ENCODE results near the gene EML6. TPM values are rescaled to one million over a fixed set of nuclear protein-coding genes. Genes with fewer than 3 reads are reported as not detected.
A peak's percentile ranks its signal among the peaks of the same experiment; 100 is the strongest.

The EML6 gene
- polyA plus RNA-seq, 2 of the 4 experiments (the other 2 are of a cell fraction) = 1.4 to 1.5 TPM

- TF ChIP-seq MYC (IDR thresholded peaks at IDR 0.05; ENCODE audit: borderline replicate concordance, low read length) (no peak), CBX2 (IDR thresholded peaks at IDR 0.05; ENCODE audit: borderline replicate concordance, low read depth) (no peak), NR3C1 (IDR thresholded peaks at IDR 0.05) (no peak), HES2 (IDR thresholded peaks at IDR 0.05) (no peak), HDAC2 (IDR thresholded peaks at IDR 0.05) (no peak), NPAS2 (CRISPR knock-in tag; IDR thresholded peaks at IDR 0.05; ENCODE audit: borderline replicate concordance) (no peak)
- TF ChIP-seq, protein P1, sequence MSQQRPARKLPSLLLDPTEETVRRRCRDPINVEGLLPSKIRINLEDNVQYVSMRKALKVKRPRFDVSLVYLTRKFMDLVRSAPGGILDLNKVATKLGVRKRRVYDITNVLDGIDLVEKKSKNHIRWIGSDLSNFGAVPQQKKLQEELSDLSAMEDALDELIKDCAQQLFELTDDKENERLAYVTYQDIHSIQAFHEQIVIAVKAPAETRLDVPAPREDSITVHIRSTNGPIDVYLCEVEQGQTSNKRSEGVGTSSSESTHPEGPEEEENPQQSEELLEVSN (IDR thresholded peaks at IDR 0.05; ENCODE audit: borderline replicate concordance, low read depth) = no peak
- TF ChIP-seq, protein P2, sequence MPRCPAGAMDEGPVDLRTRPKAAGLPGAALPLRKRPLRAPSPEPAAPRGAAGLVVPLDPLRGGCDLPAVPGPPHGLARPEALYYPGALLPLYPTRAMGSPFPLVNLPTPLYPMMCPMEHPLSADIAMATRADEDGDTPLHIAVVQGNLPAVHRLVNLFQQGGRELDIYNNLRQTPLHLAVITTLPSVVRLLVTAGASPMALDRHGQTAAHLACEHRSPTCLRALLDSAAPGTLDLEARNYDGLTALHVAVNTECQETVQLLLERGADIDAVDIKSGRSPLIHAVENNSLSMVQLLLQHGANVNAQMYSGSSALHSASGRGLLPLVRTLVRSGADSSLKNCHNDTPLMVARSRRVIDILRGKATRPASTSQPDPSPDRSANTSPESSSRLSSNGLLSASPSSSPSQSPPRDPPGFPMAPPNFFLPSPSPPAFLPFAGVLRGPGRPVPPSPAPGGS (IDR thresholded peaks at IDR 0.05) = no peak
- Histone ChIP-seq H3K4me3 (no peak overlapping the region), H3K4me1 (peaks cover 13% of the 10 kb centered on the region), H3K4me2 (no peak overlapping the region), H3K9me3 (no peaks in the 10 kb centered on the region), H3K27ac (no peak overlapping the region)
- no peak for ATAC-seq
- DNase-seq (ENCODE audit: low read depth in 1 of 2, low spot score in 1 of 2) = no peak
- no peak for FAIRE-seq
- POLR2A ChIA-PET = no interaction called here
- WGBS (ENCODE audit: missing lambda C conversion rate) = 94% methylated on average over 6 of the region's 6 CpGs
- CTCF ChIA-PET = interaction anchor here (1.3 kb wide), 1 partner anchor 49 kb away, joined by 5 read pairs; no protein-coding TSS in a partner anchor
Measured at GRCh38 chr2:54949431-54949830, 226.0 kb downstream of the EML6 start.

DNA sequence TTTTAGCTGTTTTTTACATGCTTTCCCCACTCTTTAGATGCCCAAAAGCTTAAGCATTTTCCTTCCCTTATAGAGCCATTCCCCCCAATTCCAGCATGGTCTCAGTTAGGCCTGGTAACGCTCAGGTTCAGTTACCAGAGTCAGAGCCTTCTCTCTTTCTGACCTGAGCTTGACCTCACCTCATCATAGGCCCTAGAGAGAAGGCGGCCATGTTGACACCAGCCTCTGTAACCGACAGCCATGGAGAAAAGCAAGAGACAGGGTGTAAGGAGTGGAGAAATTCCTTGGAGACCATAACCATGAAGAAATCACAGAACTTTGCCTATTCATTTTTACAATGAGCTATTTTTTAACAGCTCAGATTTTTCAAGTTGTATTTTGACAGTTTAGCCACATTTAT is 227.3 kb downstream of the EML6 start:
- no peak overlapping the region for H3K4me3 ChIP-seq
- no peak for FAIRE-seq
- POLR2A ChIA-PET = no interaction called here
- ATAC-seq = no peak
- H3K27ac ChIP-seq = no peak overlapping the region
- CTCF ChIA-PET = interaction anchor here (0.6 to 1.8 kb wide), 7 partner anchors 9 to 285 kb away, joined by 3 to 5 read pairs (median 3); no protein-coding TSS in a partner anchor
- TF ChIP-seq KDM1A (IDR thresholded peaks at IDR 0.05; ENCODE audit: low read depth) = no peak
- TF ChIP-seq FOSL2 (IDR thresholded peaks at IDR 0.05) = no peak
- TF ChIP-seq FOSL2 (CRISPR knock-in tag; IDR thresholded peaks at IDR 0.05) = no peak
- no peak for TF ChIP-seq CEBPB (IDR thresholded peaks at IDR 0.05)
- no peak for TF ChIP-seq HOXB5 (CRISPR knock-in tag; IDR thresholded peaks at IDR 0.05)
- TF ChIP-seq MAFK (IDR thresholded peaks at IDR 0.05; ENCODE audit: partially characterized antibody) = no peak
- no peak for TF ChIP-seq MAX (IDR thresholded peaks at IDR 0.05)
- no peak for TF ChIP-seq ZNF302 (CRISPR knock-in tag; IDR thresholded peaks at IDR 0.05)
- TF ChIP-seq CBX2 (IDR thresholded peaks at IDR 0.05; ENCODE audit: borderline replicate concordance, low read depth) = no peak
- TF ChIP-seq REST (IDR thresholded peaks at IDR 0.05) = no peak
- no peak for DNase-seq (ENCODE audit: low read depth in 1 of 2, low spot score in 1 of 2)
- H3K9me3 ChIP-seq = no peaks in the 10 kb centered on the region
- peaks cover 16% of the 10 kb centered on the region for H3K4me1 ChIP-seq
- no peak overlapping the region for H3K4me2 ChIP-seq
- WGBS (ENCODE audit: missing lambda C conversion rate) = 94% methylated on average over 3 of the region's 3 CpGs

DNA sequence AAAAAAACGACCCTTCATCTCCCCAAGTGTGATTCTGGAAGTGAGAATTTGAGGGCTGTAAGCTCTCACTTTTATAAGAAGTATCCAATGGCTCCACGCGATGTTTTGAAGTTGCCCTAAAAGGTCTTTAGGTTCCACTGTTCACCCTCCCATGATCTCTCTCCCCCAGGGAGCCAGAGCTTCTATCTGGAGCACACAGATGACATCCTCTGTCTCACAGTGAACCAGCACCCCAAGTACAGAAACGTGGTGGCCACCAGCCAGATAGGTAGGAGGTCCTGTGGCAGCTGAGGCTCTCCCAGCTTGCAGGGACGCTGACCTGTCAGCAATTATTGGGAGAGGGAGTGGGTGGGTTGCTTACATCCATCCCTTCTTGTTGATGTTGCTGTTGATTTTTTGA is 229.0 kb downstream of the EML6 start:
- Histone ChIP-seq H3K9me3 (no peaks in the 10 kb centered on the region), H3K27ac (peak overlapping the region in 1 of 2 experiments; percentile 60; a peak in 3 of 6 replicates), H3K4me3 (no peak overlapping the region), H3K4me1 (peaks cover 19% of the 10 kb centered on the region), H3K4me2 (peak overlapping the region; percentile 68)
- ATAC-seq (no peak), FAIRE-seq (no peak), DNase-seq (ENCODE audit: low read depth in 1 of 2, low spot score in 1 of 2) (no peak)
- CTCF ChIA-PET = interaction anchor here (0.9 to 1.8 kb wide), 4 partner anchors 8 to 53 kb away, joined by 3 to 5 read pairs (median 4); no protein-coding TSS in a partner anchor
- POLR2A ChIA-PET = no interaction called here
- 60% methylated on average over 5 of the region's 5 CpGs for WGBS (ENCODE audit: missing lambda C conversion rate)
- TF ChIP-seq RNF2 (IDR thresholded peaks at IDR 0.05; ENCODE audit: borderline replicate concordance, low read depth) (no peak), SREBF2 (IDR thresholded peaks at IDR 0.05) (no peak), CHD4 (IDR thresholded peaks at IDR 0.05; ENCODE audit: borderline replicate concordance) (no peak), ZSCAN20 (CRISPR knock-in tag; IDR thresholded peaks at IDR 0.05) (no peak), KDM1A (IDR thresholded peaks at IDR 0.05; ENCODE audit: low read depth) (no peak), CTCF (IDR thresholded peaks at IDR 0.05) (no peak), ZFP36 (IDR thresholded peaks at IDR 0.05; ENCODE audit: borderline replicate concordance, partially characterized antibody) (no peak), HES2 (IDR thresholded peaks at IDR 0.05) (no peak), ATOH8 (CRISPR knock-in tag; IDR thresholded peaks at IDR 0.05; ENCODE audit: low read depth) (no peak)

Measured in A549 (cell line).